OCI-LY1 (cell line): Measurements from ENCODE around the gene CEBPZOS.

Source experiments
- CTCF ChIP-seq: fragments of 200-600 bp; sonication (generic), shearing (Covaris generic); IDR thresholded peaks from 2 replicates; pipeline ENCODE4 v1.5.1; 2017; ENCODE audit warnings: mild to moderate bottlenecking, antibody characterized with exemption, low read length, moderate library complexity, mixed read lengths
- EZH2 ChIP-seq: fragments of 200-600 bp; sonication (generic), shearing (Covaris generic); IDR thresholded peaks from 2 replicates; pipeline ENCODE4 v1.8.0; 2017; ENCODE audit warnings: borderline replicate concordance, mixed run types, mild to moderate bottlenecking, antibody characterized with exemption, low read length, moderate library complexity, mixed read lengths

- TF ChIP-seq CTCF (no peak), EZH2 (no peak)
Measured at GRCh38 chr2:37243435-37243834, 47.1 kb downstream of the CEBPZOS start.
